Measurements from ENCODE around the gene HECTD4.
A peak's percentile ranks its signal among the peaks of the same experiment; 100 is the strongest.

HECTD4 gene

GRCh38 chr12:112304436-112304835 is 77.8 kb downstream of the HECTD4 start:
- Histone ChIP-seq H3K4me1 (ENCODE audit: insufficient read depth, insufficient read length) (peaks cover 6% of the 10 kb centered on the region), H3K9ac (ENCODE audit: insufficient read length, low read depth) (no peak overlapping the region), H3K4me3 (ENCODE audit: insufficient read length, low read depth) (no peak overlapping the region), H3K36me3 (ENCODE audit: insufficient read depth, insufficient read length, low read length) (peaks cover 23% of the 10 kb centered on the region), H3K9me3 (ENCODE audit: insufficient read depth, low read length) (no peaks in the 10 kb centered on the region), H3K27me3 (ENCODE audit: insufficient read depth, insufficient read length) (no peaks in the 10 kb centered on the region)
- no peak for TF ChIP-seq ZNF274 (IDR thresholded peaks at IDR 0.05; ENCODE audit: low read depth, low read length)
- TF ChIP-seq SUZ12 (IDR thresholded peaks at IDR 0.05; ENCODE audit: extremely low read depth, insufficient read depth, insufficient read length): no peak
- no peak for TF ChIP-seq YY1 (IDR thresholded peaks at IDR 0.05; ENCODE audit: insufficient read depth, insufficient read length)
- DNase-seq (ENCODE audit: low read depth, low spot score): no peak

GRCh38 chr12:112303799-112304198 is 78.4 kb downstream of the HECTD4 start:
- H3K27me3 ChIP-seq (ENCODE audit: insufficient read depth, insufficient read length): no peaks in the 10 kb centered on the region
- no peak overlapping the region for H3K4me3 ChIP-seq (ENCODE audit: insufficient read length, low read depth)
- peaks cover 6% of the 10 kb centered on the region for H3K4me1 ChIP-seq (ENCODE audit: insufficient read depth, insufficient read length)
- TF ChIP-seq ZNF274 (IDR thresholded peaks at IDR 0.05; ENCODE audit: low read depth, low read length) (no peak), YY1 (IDR thresholded peaks at IDR 0.05; ENCODE audit: insufficient read depth, insufficient read length) (no peak), SUZ12 (IDR thresholded peaks at IDR 0.05; ENCODE audit: extremely low read depth, insufficient read depth, insufficient read length) (no peak)
- no peak overlapping the region for H3K9ac ChIP-seq (ENCODE audit: insufficient read length, low read depth)
- no peaks in the 10 kb centered on the region for H3K9me3 ChIP-seq (ENCODE audit: insufficient read depth, low read length)
- no peak for DNase-seq (ENCODE audit: low read depth, low spot score)
- H3K36me3 ChIP-seq (ENCODE audit: insufficient read depth, insufficient read length, low read length): peaks cover 23% of the 10 kb centered on the region

GRCh38 chr12:112303004-112303403 is 79.2 kb downstream of the HECTD4 start:
- no peak overlapping the region for H3K4me3 ChIP-seq (ENCODE audit: insufficient read length, low read depth)
- TF ChIP-seq SUZ12 (IDR thresholded peaks at IDR 0.05; ENCODE audit: extremely low read depth, insufficient read depth, insufficient read length): no peak
- no peak for TF ChIP-seq ZNF274 (IDR thresholded peaks at IDR 0.05; ENCODE audit: low read depth, low read length)
- TF ChIP-seq YY1 (IDR thresholded peaks at IDR 0.05; ENCODE audit: insufficient read depth, insufficient read length): no peak
- peak; percentile 8 for DNase-seq (ENCODE audit: low read depth, low spot score)
- peaks cover 6% of the 10 kb centered on the region for H3K4me1 ChIP-seq (ENCODE audit: insufficient read depth, insufficient read length)
- H3K9me3 ChIP-seq (ENCODE audit: insufficient read depth, low read length): no peaks in the 10 kb centered on the region
- H3K36me3 ChIP-seq (ENCODE audit: insufficient read depth, insufficient read length, low read length): peaks cover 21% of the 10 kb centered on the region
- H3K27me3 ChIP-seq (ENCODE audit: insufficient read depth, insufficient read length): no peaks in the 10 kb centered on the region
- no peak overlapping the region for H3K9ac ChIP-seq (ENCODE audit: insufficient read length, low read depth)

GRCh38 chr12:112299704-112300103 is 82.5 kb downstream of the HECTD4 start:
- H3K4me1 ChIP-seq (ENCODE audit: insufficient read depth, insufficient read length): peaks cover 3% of the 10 kb centered on the region
- no peaks in the 10 kb centered on the region for H3K9me3 ChIP-seq (ENCODE audit: insufficient read depth, low read length)
- TF ChIP-seq ZNF274 (IDR thresholded peaks at IDR 0.05; ENCODE audit: low read depth, low read length) (no peak), SUZ12 (IDR thresholded peaks at IDR 0.05; ENCODE audit: extremely low read depth, insufficient read depth, insufficient read length) (no peak), YY1 (IDR thresholded peaks at IDR 0.05; ENCODE audit: insufficient read depth, insufficient read length) (no peak)
- H3K4me3 ChIP-seq (ENCODE audit: insufficient read length, low read depth): no peak overlapping the region
- DNase-seq (ENCODE audit: low read depth, low spot score): no peak
- H3K9ac ChIP-seq (ENCODE audit: insufficient read length, low read depth): no peak overlapping the region
- H3K36me3 ChIP-seq (ENCODE audit: insufficient read depth, insufficient read length, low read length): peaks cover 22% of the 10 kb centered on the region
- H3K27me3 ChIP-seq (ENCODE audit: insufficient read depth, insufficient read length): no peaks in the 10 kb centered on the region

- no peaks in the 10 kb centered on the region for H3K27me3 ChIP-seq (ENCODE audit: insufficient read depth, insufficient read length)
- H3K36me3 ChIP-seq (ENCODE audit: insufficient read depth, insufficient read length, low read length): peaks cover 21% of the 10 kb centered on the region
- TF ChIP-seq ZNF274 (IDR thresholded peaks at IDR 0.05; ENCODE audit: low read depth, low read length): no peak
- no peak for TF ChIP-seq YY1 (IDR thresholded peaks at IDR 0.05; ENCODE audit: insufficient read depth, insufficient read length)
- TF ChIP-seq SUZ12 (IDR thresholded peaks at IDR 0.05; ENCODE audit: extremely low read depth, insufficient read depth, insufficient read length): no peak
- no peaks in the 10 kb centered on the region for H3K4me1 ChIP-seq (ENCODE audit: insufficient read depth, insufficient read length)
- no peak for DNase-seq (ENCODE audit: low read depth, low spot score)
- H3K9me3 ChIP-seq (ENCODE audit: insufficient read depth, low read length): no peaks in the 10 kb centered on the region
- H3K4me3 ChIP-seq (ENCODE audit: insufficient read length, low read depth): no peak overlapping the region
- no peak overlapping the region for H3K9ac ChIP-seq (ENCODE audit: insufficient read length, low read depth)
These were observed 85.0 kb downstream of the HECTD4 start for GRCh38 chr12:112297188-112297587.

- Histone ChIP-seq H3K9ac (ENCODE audit: insufficient read length, low read depth) (no peak overlapping the region), H3K36me3 (ENCODE audit: insufficient read depth, insufficient read length, low read length) (peaks cover 16% of the 10 kb centered on the region), H3K4me1 (ENCODE audit: insufficient read depth, insufficient read length) (no peaks in the 10 kb centered on the region), H3K27me3 (ENCODE audit: insufficient read depth, insufficient read length) (no peaks in the 10 kb centered on the region), H3K4me3 (ENCODE audit: insufficient read length, low read depth) (no peak overlapping the region), H3K9me3 (ENCODE audit: insufficient read depth, low read length) (no peaks in the 10 kb centered on the region)
- no peak for DNase-seq (ENCODE audit: low read depth, low spot score)
- no peak for TF ChIP-seq SUZ12 (IDR thresholded peaks at IDR 0.05; ENCODE audit: extremely low read depth, insufficient read depth, insufficient read length)
- no peak for TF ChIP-seq YY1 (IDR thresholded peaks at IDR 0.05; ENCODE audit: insufficient read depth, insufficient read length)
- no peak for TF ChIP-seq ZNF274 (IDR thresholded peaks at IDR 0.05; ENCODE audit: low read depth, low read length)
These were observed 86.0 kb downstream of the HECTD4 start for GRCh38 chr12:112296183-112296582.

GRCh38 chr12:112294793-112295192 is 87.4 kb downstream of the HECTD4 start:
- DNase-seq (ENCODE audit: low read depth, low spot score): no peak
- Histone ChIP-seq H3K4me1 (ENCODE audit: insufficient read depth, insufficient read length) (no peaks in the 10 kb centered on the region), H3K36me3 (ENCODE audit: insufficient read depth, insufficient read length, low read length) (peaks cover 16% of the 10 kb centered on the region), H3K4me3 (ENCODE audit: insufficient read length, low read depth) (no peak overlapping the region), H3K9ac (ENCODE audit: insufficient read length, low read depth) (no peak overlapping the region), H3K9me3 (ENCODE audit: insufficient read depth, low read length) (no peaks in the 10 kb centered on the region), H3K27me3 (ENCODE audit: insufficient read depth, insufficient read length) (no peaks in the 10 kb centered on the region)
- no peak for TF ChIP-seq ZNF274 (IDR thresholded peaks at IDR 0.05; ENCODE audit: low read depth, low read length)
- no peak for TF ChIP-seq YY1 (IDR thresholded peaks at IDR 0.05; ENCODE audit: insufficient read depth, insufficient read length)
- no peak for TF ChIP-seq SUZ12 (IDR thresholded peaks at IDR 0.05; ENCODE audit: extremely low read depth, insufficient read depth, insufficient read length)

All from NT2/D1 (cell line).